ENCODE measurements around the gene ARHGAP42. TPM values are rescaled to one million over a fixed set of nuclear protein-coding genes. Genes with fewer than 3 reads are reported as not detected.

ARHGAP42 gene
- total and polyA plus RNA-seq, 10 donors, result 3.5 to 31.0 (median 19.6) TPM

DNA sequence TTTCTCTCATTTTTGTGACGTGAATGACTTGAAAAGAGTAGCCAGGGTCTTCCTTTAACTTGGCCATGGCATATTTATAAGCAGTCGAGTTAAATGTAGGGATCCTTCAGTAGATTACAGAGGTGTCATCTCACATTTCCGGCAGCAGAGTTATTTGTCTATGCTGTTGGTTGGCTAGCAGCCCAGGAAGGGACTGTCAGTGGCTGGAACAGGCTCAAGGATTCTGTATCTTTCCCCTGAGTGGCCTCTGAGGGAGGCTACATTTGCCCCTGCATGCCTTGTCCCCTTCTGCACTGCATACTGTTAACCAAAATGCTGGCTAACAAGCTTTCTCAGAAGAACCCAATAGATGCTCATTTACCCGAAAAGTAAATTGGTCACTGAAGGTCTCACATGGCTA lies 254.9 kb downstream of the ARHGAP42 start:
- Histone ChIP-seq H3K36me3 (peaks cover 0 to 13% (median 0%) of the 10 kb centered on the region in 6 donors), H3K4me1 (peaks cover 0 to 10% (median 1%) of the 10 kb centered on the region in 6 donors), H3K27ac (peak overlapping the region in 2 of 8 donors; percentile 4 to 9), H3K9me3 (no peaks in the 10 kb centered on the region), H3K4me3 (no peak overlapping the region), H3K27me3 (replicated peaks in 1 of 7) (no peaks in the 10 kb centered on the region)
- DNase-seq, result no peak
- intact Hi-C loops (cut with DNase I; ENCODE audit: low total_unique reads), result no loop called here
- 54 to 75% (median 62%) methylated on average over 4 of the region's 4 CpGs for WGBS, 5 donors
- no peak for TF ChIP-seq CTCF (IDR thresholded peaks at IDR 0.05 in 8 of 11, conservative IDR thresholded peaks at IDR 0.05 in 3 of 11)
- TF ChIP-seq POLR2AphosphoS5 (IDR thresholded peaks at IDR 0.05), result peak in 1 of 3 donors; percentile 33

GRCh38 chr11:100948936-100949335 lies 261.8 kb downstream of the ARHGAP42 start:
- intact Hi-C loops (cut with DNase I; ENCODE audit: low total_unique reads), result no loop called here
- Histone ChIP-seq H3K36me3 (peaks cover 0 to 5% (median 0%) of the 10 kb centered on the region in 6 donors), H3K4me3 (no peak overlapping the region), H3K4me1 (no peaks in the 10 kb centered on the region), H3K9me3 (no peaks in the 10 kb centered on the region), H3K27me3 (replicated peaks in 1 of 7) (no peaks in the 10 kb centered on the region), H3K27ac (no peak overlapping the region)
- DNase-seq, result no peak
- WGBS, 5 donors, result 82 to 94% (median 87%) methylated on average over 2 of the region's 2 CpGs
- TF ChIP-seq POLR2AphosphoS5 (IDR thresholded peaks at IDR 0.05) (no peak), POLR2A (IDR thresholded peaks at IDR 0.05) (no peak), CTCF (IDR thresholded peaks at IDR 0.05 in 8 of 11, conservative IDR thresholded peaks at IDR 0.05 in 3 of 11) (no peak)

DNA sequence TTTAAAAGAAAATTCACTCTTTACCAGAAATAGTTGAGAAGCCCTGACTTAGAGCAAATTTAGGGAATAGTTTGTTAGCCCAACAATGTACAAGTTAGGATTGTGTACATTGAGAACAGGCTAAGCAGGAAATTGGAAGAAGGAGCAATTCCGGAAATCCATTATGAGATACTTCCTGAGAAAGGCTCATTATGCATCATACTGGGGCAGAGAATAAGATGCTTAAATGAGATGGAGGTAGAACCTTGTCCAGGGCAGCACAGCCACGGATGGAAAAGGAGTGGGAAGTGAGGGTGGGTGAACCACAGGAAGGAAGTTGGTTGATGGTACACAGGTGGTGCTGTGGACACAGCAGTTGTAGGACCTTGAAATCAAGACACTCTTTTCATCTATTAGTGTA lies 262.4 kb downstream of the ARHGAP42 start:
- no peak for DNase-seq
- intact Hi-C loops (cut with DNase I; ENCODE audit: low total_unique reads), result no loop called here
- Histone ChIP-seq H3K27me3 (replicated peaks in 1 of 7) (no peaks in the 10 kb centered on the region), H3K4me3 (no peak overlapping the region), H3K9me3 (no peaks in the 10 kb centered on the region), H3K4me1 (no peaks in the 10 kb centered on the region), H3K36me3 (no peaks in the 10 kb centered on the region), H3K27ac (no peak overlapping the region)
- WGBS, 5 donors, result 38 to 45% (median 43%) methylated on average over 2 of the region's 2 CpGs
- TF ChIP-seq POLR2AphosphoS5 (IDR thresholded peaks at IDR 0.05) (no peak), CTCF (IDR thresholded peaks at IDR 0.05 in 8 of 11, conservative IDR thresholded peaks at IDR 0.05 in 3 of 11) (no peak), POLR2A (IDR thresholded peaks at IDR 0.05) (no peak)

DNA sequence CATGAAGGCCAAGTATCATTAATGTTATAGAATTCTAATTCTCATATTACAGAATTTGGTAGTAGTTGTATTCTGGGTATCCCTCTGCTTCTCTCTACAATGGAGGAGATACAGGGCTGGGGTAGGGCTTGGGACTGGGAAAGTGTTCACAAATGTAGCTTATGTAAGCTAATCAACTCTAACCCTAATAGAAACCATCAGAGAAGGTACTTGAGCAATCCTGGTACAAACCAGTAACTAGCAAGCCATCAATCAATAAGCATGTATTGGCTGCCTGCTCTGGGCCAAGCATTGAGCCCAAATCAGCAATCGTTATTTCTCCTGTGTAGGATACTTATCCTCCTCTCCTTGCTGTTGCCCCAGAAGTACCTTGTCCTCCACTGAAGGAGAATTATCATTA lies 268.2 kb downstream of the ARHGAP42 start:
- H3K27ac ChIP-seq, result no peak overlapping the region
- no peak overlapping the region for H3K4me3 ChIP-seq
- H3K4me1 ChIP-seq, result no peaks in the 10 kb centered on the region
- TF ChIP-seq CTCF (IDR thresholded peaks at IDR 0.05 in 8 of 11, conservative IDR thresholded peaks at IDR 0.05 in 3 of 11) (no peak), POLR2AphosphoS5 (IDR thresholded peaks at IDR 0.05) (no peak), POLR2A (IDR thresholded peaks at IDR 0.05) (no peak)
- no peaks in the 10 kb centered on the region for H3K9me3 ChIP-seq
- WGBS, 5 donors, result 91 to 100% (median 96%) methylated on average over 1 of the region's 1 CpG
- intact Hi-C loops (cut with DNase I; ENCODE audit: low total_unique reads), result no loop called here
- no peaks in the 10 kb centered on the region for H3K27me3 ChIP-seq (replicated peaks in 1 of 7)
- no peaks in the 10 kb centered on the region for H3K36me3 ChIP-seq
- no peak for DNase-seq

Data from spleen (tissue), 11 donors.